HG02840 (cell line): ENCODE measurements around the gene HMGXB3.

Experiments used
- ATAC-seq: cut with Tn5 transposase; IDR thresholded peaks from one replicate; pipeline ENCODE4 v1.9.1; 2021; ENCODE audit warnings: mild to moderate bottlenecking, moderate library complexity, moderate number of reproducible peaks; ENCODE audit not compliant: unreplicated experiment, low FRiP score

HMGXB3 gene

GRCh38 chr5:150066901-150067396, 66.4 kb downstream of the HMGXB3 start:
- ATAC-seq, result no peak

GRCh38 chr5:150067405-150067960, 66.9 kb downstream of the HMGXB3 start:
- ATAC-seq, result no peak

GRCh38 chr5:150068071-150068470, 67.5 kb downstream of the HMGXB3 start:
- ATAC-seq, result no peak

- ATAC-seq, result no peak
These were observed 67.9 kb downstream of the HMGXB3 start for GRCh38 chr5:150068472-150068871.

- ATAC-seq, result no peak
These were observed 68.6 kb downstream of the HMGXB3 start for GRCh38 chr5:150068961-150069645.

GRCh38 chr5:150069672-150070627, 69.4 kb downstream of the HMGXB3 start:
- no peak for ATAC-seq

GRCh38 chr5:150070821-150071220, 70.3 kb downstream of the HMGXB3 start:
- no peak for ATAC-seq

GRCh38 chr5:150073086-150073625, 72.6 kb downstream of the HMGXB3 start:
- ATAC-seq, result no peak

- no peak for ATAC-seq
These were observed 73.1 kb downstream of the HMGXB3 start for GRCh38 chr5:150073677-150074076.

GRCh38 chr5:150075233-150075632, 74.7 kb downstream of the HMGXB3 start:
- ATAC-seq, result no peak

- no peak for ATAC-seq
These were observed 75.3 kb downstream of the HMGXB3 start for GRCh38 chr5:150075806-150076205.

GRCh38 chr5:150077060-150077459, 76.5 kb downstream of the HMGXB3 start:
- no peak for ATAC-seq

GRCh38 chr5:150077996-150078801, 77.7 kb downstream of the HMGXB3 start:
- ATAC-seq, result no peak

GRCh38 chr5:150078802-150079689, 78.5 kb downstream of the HMGXB3 start:
- no peak for ATAC-seq

GRCh38 chr5:150079909-150080461, 79.4 kb downstream of the HMGXB3 start:
- no peak for ATAC-seq

- ATAC-seq, result no peak
These were observed 80.3 kb downstream of the HMGXB3 start for GRCh38 chr5:150080696-150081435.

- no peak for ATAC-seq
These were observed 81.2 kb downstream of the HMGXB3 start for GRCh38 chr5:150081541-150082283.
